Measurements from ENCODE around the gene TIPARP. TPM values are rescaled to one million over a fixed set of nuclear protein-coding genes. Genes with fewer than 3 reads are reported as not detected.

TIPARP gene
- total RNA-seq, 1 experiment from 2014 or later, result 116 TPM

- Histone ChIP-seq H3K36me3 (ENCODE audit: insufficient read depth, low read length, poor library complexity, severe bottlenecking) (peaks cover 48% of the 10 kb centered on the region), H3K27me3 (replicated peaks; ENCODE audit: insufficient read depth, low read depth, low read length, poor library complexity) (no peaks in the 10 kb centered on the region), H3K27ac (ENCODE audit: low read depth, low read length, poor library complexity, severe bottlenecking) (peak overlapping the region; percentile 97), H3K4me1 (ENCODE audit: insufficient read depth, low read length, poor library complexity, severe bottlenecking) (peaks cover 45% of the 10 kb centered on the region), H3K4me3 (ENCODE audit: low read depth, low read length, poor library complexity, severe bottlenecking) (peak overlapping the region; percentile 89), H3K9me3 (ENCODE audit: low read depth, low read length, poor library complexity, severe bottlenecking) (no peaks in the 10 kb centered on the region)
- DNase-seq (ENCODE audit: low spot score), result no peak
- intact Hi-C loops (cut with micrococcal nuclease; ENCODE audit: unreplicated experiment), result loop anchor here (5.0 kb wide), 3 partner anchors 135 to 525 kb away; no protein-coding TSS in a partner anchor
- CTCF ChIA-PET, result no interaction called here
- POLR2A ChIA-PET (ENCODE audit: low non-redundant PET), result interaction anchor here (0.6 to 1.3 kb wide), 2 partner anchors 12 to 63 kb away, joined by 6 to 12 read pairs; no protein-coding TSS in a partner anchor
- BruUV-seq (replicated peaks), result no TSS peak
- TF ChIP-seq EZH2 (IDR thresholded peaks at IDR 0.05; ENCODE audit: borderline replicate concordance, low read depth, low read length, poor library complexity, severe bottlenecking) (no peak), CTCF (conservative IDR thresholded peaks at IDR 0.05; ENCODE audit: low read depth, low read length) (no peak)
Measured at GRCh38 chr3:156676768-156677479, 2.5 kb downstream of the TIPARP start.

GRCh38 chr3:156677536-156677935, 3.1 kb downstream of the TIPARP start:
- H3K27me3 ChIP-seq (replicated peaks; ENCODE audit: insufficient read depth, low read depth, low read length, poor library complexity), result no peaks in the 10 kb centered on the region
- no peak overlapping the region for H3K27ac ChIP-seq (ENCODE audit: low read depth, low read length, poor library complexity, severe bottlenecking)
- peaks cover 53% of the 10 kb centered on the region for H3K36me3 ChIP-seq (ENCODE audit: insufficient read depth, low read length, poor library complexity, severe bottlenecking)
- H3K4me3 ChIP-seq (ENCODE audit: low read depth, low read length, poor library complexity, severe bottlenecking), result peak overlapping the region; percentile 89
- ChIA-PET POLR2A (ENCODE audit: low non-redundant PET) (interaction anchor here (0.6 kb wide), 1 partner anchor 11 kb away, joined by 12 read pairs; no protein-coding TSS in a partner anchor), CTCF (no interaction called here)
- H3K4me1 ChIP-seq (ENCODE audit: insufficient read depth, low read length, poor library complexity, severe bottlenecking), result peaks cover 51% of the 10 kb centered on the region
- no peak for DNase-seq (ENCODE audit: low spot score)
- BruUV-seq (replicated peaks), result no TSS peak
- TF ChIP-seq CTCF (conservative IDR thresholded peaks at IDR 0.05; ENCODE audit: low read depth, low read length) (no peak), EZH2 (IDR thresholded peaks at IDR 0.05; ENCODE audit: borderline replicate concordance, low read depth, low read length, poor library complexity, severe bottlenecking) (no peak)
- no peaks in the 10 kb centered on the region for H3K9me3 ChIP-seq (ENCODE audit: low read depth, low read length, poor library complexity, severe bottlenecking)
- intact Hi-C loops (cut with micrococcal nuclease; ENCODE audit: unreplicated experiment), result loop anchor here (5.0 kb wide), 3 partner anchors 135 to 525 kb away; no protein-coding TSS in a partner anchor

GRCh38 chr3:156678197-156678596, 3.8 kb downstream of the TIPARP start:
- peaks cover 57% of the 10 kb centered on the region for H3K4me1 ChIP-seq (ENCODE audit: insufficient read depth, low read length, poor library complexity, severe bottlenecking)
- POLR2A ChIA-PET (ENCODE audit: low non-redundant PET), result interaction anchor here (0.6 kb wide), 1 partner anchor 60 kb away, joined by 3 read pairs; no protein-coding TSS in a partner anchor
- no peak for DNase-seq (ENCODE audit: low spot score)
- no TSS peak for BruUV-seq (replicated peaks)
- no peak overlapping the region for H3K27ac ChIP-seq (ENCODE audit: low read depth, low read length, poor library complexity, severe bottlenecking)
- H3K4me3 ChIP-seq (ENCODE audit: low read depth, low read length, poor library complexity, severe bottlenecking), result peak overlapping the region; percentile 89
- intact Hi-C loops (cut with micrococcal nuclease; ENCODE audit: unreplicated experiment), result loop anchor here (5.0 kb wide), 3 partner anchors 136 to 526 kb away; no protein-coding TSS in a partner anchor
- CTCF ChIA-PET, result no interaction called here
- no peaks in the 10 kb centered on the region for H3K27me3 ChIP-seq (replicated peaks; ENCODE audit: insufficient read depth, low read depth, low read length, poor library complexity)
- peaks cover 59% of the 10 kb centered on the region for H3K36me3 ChIP-seq (ENCODE audit: insufficient read depth, low read length, poor library complexity, severe bottlenecking)
- no peak for TF ChIP-seq EZH2 (IDR thresholded peaks at IDR 0.05; ENCODE audit: borderline replicate concordance, low read depth, low read length, poor library complexity, severe bottlenecking)
- no peak for TF ChIP-seq CTCF (conservative IDR thresholded peaks at IDR 0.05; ENCODE audit: low read depth, low read length)
- no peaks in the 10 kb centered on the region for H3K9me3 ChIP-seq (ENCODE audit: low read depth, low read length, poor library complexity, severe bottlenecking)

Measured in A673 (cell line).